Activated CD4-positive, alpha-beta T cell treated with anti-CD3 and anti-CD28 coated beads, Interleukin-2, amount 50 U/mL, for 16 hours (primary cell): Measurements from ENCODE around the gene FNDC1.
A peak's percentile ranks its signal among the peaks of the same experiment; 100 is the strongest.

Experiments used
- DNase-seq: peaks from one replicate; pipeline ENCODE4 v3.0.0-alpha.2; 2020

The FNDC1 gene

DNA sequence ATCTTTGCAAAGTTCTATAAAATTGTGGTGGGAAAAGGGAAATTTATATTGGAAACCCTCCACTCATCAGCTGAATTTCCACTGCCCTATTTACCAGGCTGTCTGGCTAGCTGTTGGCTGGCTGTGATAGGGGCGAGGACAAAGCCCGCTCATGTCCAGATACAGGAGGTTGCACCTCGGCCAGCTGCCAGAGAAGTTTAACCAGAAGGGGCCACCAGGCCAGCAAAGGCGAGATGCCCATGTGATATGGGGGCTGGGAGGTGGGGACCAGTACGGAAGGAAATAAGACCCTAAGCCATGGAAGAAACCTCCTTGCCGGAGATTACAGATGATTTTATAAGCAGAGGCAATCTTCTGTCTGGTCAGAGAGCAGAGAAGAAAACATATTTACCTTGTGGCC lies 143.8 kb downstream of the FNDC1 start:
- no peak for DNase-seq

- DNase-seq: no peak
Observed at GRCh38 chr6:159315562-159315961, 146.4 kb downstream of the FNDC1 start.

DNA sequence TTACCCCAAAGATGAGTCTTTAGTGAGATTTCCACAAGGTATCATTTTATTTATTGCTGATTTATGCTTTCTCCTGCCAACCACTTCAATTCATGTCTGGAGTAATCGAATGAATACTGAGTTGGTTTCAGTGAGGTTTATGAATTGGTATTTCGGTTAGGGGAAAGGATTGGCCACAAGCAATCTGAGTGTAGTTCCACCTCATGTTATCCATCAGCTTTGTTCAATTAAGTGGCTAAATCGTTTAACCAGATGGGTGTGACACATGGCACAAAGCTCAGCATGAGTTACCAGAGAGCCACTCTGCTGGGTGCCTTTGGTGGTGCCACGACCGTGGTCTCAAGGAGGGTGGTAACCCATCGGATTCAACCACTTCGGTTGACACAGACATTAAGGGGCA lies 148.2 kb downstream of the FNDC1 start:
- DNase-seq: peak; percentile 17

DNA sequence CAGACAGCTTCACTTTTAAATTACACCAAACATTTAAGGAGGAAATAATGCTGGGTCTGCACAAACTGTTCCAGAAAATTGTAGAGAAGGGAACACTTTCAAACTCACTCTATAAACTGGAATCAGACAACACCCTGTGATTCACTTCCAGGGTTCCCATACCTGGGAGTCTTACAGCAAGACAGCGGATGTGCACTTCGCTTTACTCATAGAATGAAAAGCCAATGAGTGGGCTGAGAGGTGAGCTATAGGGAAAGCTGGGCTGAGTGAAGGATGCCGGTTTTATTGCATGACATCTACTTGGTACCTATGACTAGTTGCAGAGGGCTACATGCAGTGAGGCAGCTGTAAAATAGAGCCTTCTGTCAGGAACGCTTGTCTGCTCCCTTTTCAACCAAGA lies 152.1 kb downstream of the FNDC1 start:
- DNase-seq: no peak
